ENCODE measurements around the gene FBXL17. TPM values are rescaled to one million over a fixed set of nuclear protein-coding genes. Genes with fewer than 3 reads are reported as not detected.

The FBXL17 gene
- total and polyA plus RNA-seq, 2 of the 13 experiments (the other 11 are each of a cell fraction or from before 2014, with no cell fraction given): 3.0 to 7.9 TPM

- Histone ChIP-seq H3K4me3 (replicated peaks in 1 of 3; ENCODE audit: insufficient read depth in 1 of 3, low read depth in 2 of 3, low read length in 3 of 3) (no peak overlapping the region), H2AFZ (ENCODE audit: low read length) (no peak overlapping the region), H3K9me3 (ENCODE audit: low read length) (no peaks in the 10 kb centered on the region), H3K27ac (ENCODE audit: extremely low read length, insufficient read depth, low read length) (no peak overlapping the region), H3K27me3 (ENCODE audit: control insufficient read depth in 1 of 2, insufficient read depth in 2 of 2, low read length in 2 of 2) (no peaks in the 10 kb centered on the region), H3K9ac (ENCODE audit: insufficient read depth, low read depth, low read length) (no peak overlapping the region), H4K20me1 (ENCODE audit: insufficient read depth, low read length) (no peaks in the 10 kb centered on the region), H3K4me1 (ENCODE audit: insufficient read depth, low read length) (no peaks in the 10 kb centered on the region), H3K36me3 (replicated peaks in 1 of 2; ENCODE audit: control insufficient read depth in 1 of 2, insufficient read depth in 2 of 2, low read length in 2 of 2) (no peaks in the 10 kb centered on the region), H3K4me2 (ENCODE audit: low read depth, low read length) (no peak overlapping the region), H3K79me2 (ENCODE audit: insufficient read depth, low read length) (no peaks in the 10 kb centered on the region)
- FAIRE-seq (no peak), ATAC-seq (no peak), DNase-seq (ENCODE audit: low spot score) (no peak)
- intact Hi-C loops (cut with micrococcal nuclease; ENCODE audit: unreplicated experiment) (no loop called here), in situ Hi-C loops (cut with HindIII; ENCODE audit: extremely low pct_ligation_motif_present, low pct_unique_long_range_greater_than_20kb) (no loop called here)
- POLR2A ChIA-PET: no interaction called here
- TF ChIP-seq SCMH1 (CRISPR knock-in tag; IDR thresholded peaks at IDR 0.05; ENCODE audit: borderline replicate concordance) (no peak), KLF15 (CRISPR knock-in tag; IDR thresholded peaks at IDR 0.05; ENCODE audit: borderline replicate concordance) (no peak), ZNF317 (CRISPR knock-in tag; IDR thresholded peaks at IDR 0.05) (no peak), ZNF512 (CRISPR knock-in tag; IDR thresholded peaks at IDR 0.05) (no peak), PHF20 (CRISPR knock-in tag; IDR thresholded peaks at IDR 0.05) (no peak), HMGA1 (CRISPR knock-in tag; conservative IDR thresholded peaks at IDR 0.05) (no peak), HMG20A (CRISPR knock-in tag; IDR thresholded peaks at IDR 0.05; ENCODE audit: borderline replicate concordance) (no peak), IRF2 (CRISPR knock-in tag; IDR thresholded peaks at IDR 0.05) (no peak), ZNF691 (CRISPR knock-in tag; IDR thresholded peaks at IDR 0.05; ENCODE audit: borderline replicate concordance, low read depth) (no peak), TAF15 (IDR thresholded peaks at IDR 0.05; ENCODE audit: low read depth, low read length, poor library complexity, severe bottlenecking) (no peak), THYN1 (CRISPR knock-in tag; IDR thresholded peaks at IDR 0.05; ENCODE audit: borderline replicate concordance, low read depth) (no peak), ESRRA (CRISPR knock-in tag; IDR thresholded peaks at IDR 0.05; ENCODE audit: low read depth) (no peak), TIGD3 (CRISPR knock-in tag; IDR thresholded peaks at IDR 0.05; ENCODE audit: borderline replicate concordance) (no peak), NR3C1 (CRISPR knock-in tag; IDR thresholded peaks at IDR 0.05) (no peak), ZNF260 (CRISPR knock-in tag; IDR thresholded peaks at IDR 0.05; ENCODE audit: borderline replicate concordance, low read depth) (no peak)
- no TSS peak for BruUV-seq (replicated peaks)
- CTCF ChIA-PET (ENCODE audit: low intra/inter-chr PET ratio, low total read pairs): no interaction called here
These were observed 238.3 kb downstream of the FBXL17 start for GRCh38 chr5:108143581-108143980.
